Adrenal gland (tissue), 12 donors: Measurements from ENCODE around the gene EIF4H. TPM values are rescaled to one million over a fixed set of nuclear protein-coding genes. Genes with fewer than 3 reads are reported as not detected.

Experiments
- DNase-seq, 7 donors: peaks; one replicate each; pipeline ENCODE4 v3.0.0-alpha.2; 2019 to 2020
- H3K27ac ChIP-seq, 5 donors: fragments of 200-600 bp; sonication (generic) in 4 of 5; 1 replicate in 3 of 5; 2 replicates in 2 of 5; pipeline versions ENCODE4 v1.5.1 to v1.8.0; 2016 to 2020; ENCODE audit warnings: mild to moderate bottlenecking in 1 of 5
- H3K27me3 ChIP-seq: fragments of 200-600 bp; 2 replicates; pipeline ENCODE4 v1.8.0; 2021
- H3K36me3 ChIP-seq, 2 donors: fragments of 200-600 bp; replicated peaks in 1 of 2; 1 replicate in 1 of 2; 2 replicates in 1 of 2; pipeline versions ENCODE4 v1.5.1 to v1.8.0; 2018 to 2022
- H3K4me1 ChIP-seq, 2 donors: fragments of 200-600 bp; replicated peaks in 1 of 2; 1 replicate in 1 of 2; 2 replicates in 1 of 2; pipeline versions ENCODE4 v1.5.1 to v1.8.0; 2018 to 2021
- H3K4me3 ChIP-seq, 4 donors: fragments of 200-600 bp; sonication (generic) in 3 of 4; one replicate each; pipeline ENCODE4 v1.5.1; 2016 to 2018
- H3K9me3 ChIP-seq, 3 donors: fragments of 200-600 bp; sonication (generic) in 1 of 3; replicated peaks in 1 of 3; 1 replicate in 2 of 3; 2 replicates in 1 of 3; pipeline versions ENCODE4 v1.5.1 to v1.8.0; 2016 to 2021
- POLR2A ChIP-seq, 2 donors: fragments of 450-650 bp; IDR thresholded peaks; one replicate each; pipeline ENCODE4 v1.6.1; 2017; ENCODE audit warnings: antibody characterized with exemption in 2 of 2, mild to moderate bottlenecking in 2 of 2, moderate library complexity in 1 of 2
- WGBS, 4 donors: extraction: QIAGEN DNeasy Blood & Tissue Kit in 2 of 4; methylation state at CpG; one replicate each; pipeline versions ENCODE4 v1.1.5 to v1.1.7; 2013 to 2017; 5-methylcytosine and 5-hydroxymethylcytosine counted together
- intact Hi-C, 2 donors: fragments of 100-400 bp; cut with DNase I; formaldehyde crosslinking; loops; one replicate each; pipeline versions ENCODE4 v1.14.1 to v1.15.0; 2022 to 2023
- polyA plus RNA-seq, 3 donors: library from polyadenylated mRNA; stranded (reverse); fragments of 200-250 nt in 2 of 3; fragments of 350-450 nt in 1 of 3; fragmentation: Illumina TruSeq in 1 of 3; extraction: RNeasy Lipid Tissue Mini Kit (QIAGEN cat#74804) in 1 of 3; gene quantifications; one replicate each; pipeline ENCODE4 v1.2.3, GENCODE V29; 2013 to 2014
- total RNA-seq, 9 donors: library from RNA; depleted of rRNA in 4 of 9; stranded (reverse); fragments of >200 nt in 4 of 9; fragments of 120-200 nt in 1 of 9; fragmentation: NEBNext Ultra II Directional in 1 of 9; extraction: Animal tissue kit (Norgen Biotek cat#: 25700) in 1 of 9; gene quantifications; one replicate each; pipeline versions ENCODE4 v1.1.0 to v1.2.4, GENCODE V29; 2013 to 2023
- TF ChIP-seq, protein P1 (sequence below), 6 experiments: fragments of 450-650 bp in 4 of 6; fragments of 200-600 bp in 2 of 6; sonication (generic) in 1 of 6; IDR thresholded peaks; 1 replicate in 5 of 6; 2 replicates in 1 of 6; pipeline versions ENCODE4 v1.5.1 to v1.8.0; 2016 to 2021; ENCODE audit warnings: antibody characterized with exemption in 6 of 6, mild to moderate bottlenecking in 2 of 6, moderate library complexity in 1 of 6
- donor health status: healthy with polysubstance abuse.
- donor health status: Bipolar disorder and iron deficiency.
- donor health status: DM: yes; HTN: yes; CAD: no.
- donor health status: DM: no; HTN: no; CAD: no.
- donor health status: DM: no; HTN: no; CAD: no.
- donor health status: DM: yes; HTN: yes; CAD: no.

EIF4H gene
- total and polyA plus RNA-seq, 12 donors = 108 to 364 (median 252) TPM

DNA sequence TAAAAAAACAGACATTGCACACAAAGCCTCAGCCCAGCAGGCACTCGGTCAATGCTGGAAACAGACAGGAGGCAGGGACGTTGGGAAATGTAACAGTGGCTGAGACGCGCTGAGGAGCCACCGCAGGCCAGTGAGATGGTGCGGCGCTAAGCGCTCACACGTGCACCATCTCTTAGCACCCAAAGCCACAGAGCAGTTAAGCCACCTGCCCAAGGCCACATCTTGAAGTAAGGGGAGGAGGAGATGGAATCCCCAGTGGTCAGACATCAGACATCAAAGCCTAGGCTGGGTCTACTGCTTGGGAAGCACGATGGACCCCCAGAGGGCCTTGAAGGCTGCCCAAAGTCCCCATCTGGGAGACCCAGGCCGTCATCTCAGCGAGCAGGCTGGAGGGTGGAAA lies 51.2 kb downstream of the EIF4H start:
- Histone ChIP-seq H3K36me3 (no peaks in the 10 kb centered on the region), H3K4me3 (no peak overlapping the region), H3K9me3 (no peaks in the 10 kb centered on the region), H3K27ac (no peak overlapping the region), H3K4me1 (no peaks in the 10 kb centered on the region), H3K27me3 (no peaks in the 10 kb centered on the region)
- TF ChIP-seq POLR2A (IDR thresholded peaks at IDR 0.05) = no peak
- no peak for DNase-seq
- intact Hi-C loops = no loop called here
- WGBS, 4 donors = 90 to 93% (median 90%) methylated on average over 9 to 12 of the region's 12 CpGs

GRCh38 chr7:74226633-74227032 lies 52.5 kb downstream of the EIF4H start:
- TF ChIP-seq, protein P1, sequence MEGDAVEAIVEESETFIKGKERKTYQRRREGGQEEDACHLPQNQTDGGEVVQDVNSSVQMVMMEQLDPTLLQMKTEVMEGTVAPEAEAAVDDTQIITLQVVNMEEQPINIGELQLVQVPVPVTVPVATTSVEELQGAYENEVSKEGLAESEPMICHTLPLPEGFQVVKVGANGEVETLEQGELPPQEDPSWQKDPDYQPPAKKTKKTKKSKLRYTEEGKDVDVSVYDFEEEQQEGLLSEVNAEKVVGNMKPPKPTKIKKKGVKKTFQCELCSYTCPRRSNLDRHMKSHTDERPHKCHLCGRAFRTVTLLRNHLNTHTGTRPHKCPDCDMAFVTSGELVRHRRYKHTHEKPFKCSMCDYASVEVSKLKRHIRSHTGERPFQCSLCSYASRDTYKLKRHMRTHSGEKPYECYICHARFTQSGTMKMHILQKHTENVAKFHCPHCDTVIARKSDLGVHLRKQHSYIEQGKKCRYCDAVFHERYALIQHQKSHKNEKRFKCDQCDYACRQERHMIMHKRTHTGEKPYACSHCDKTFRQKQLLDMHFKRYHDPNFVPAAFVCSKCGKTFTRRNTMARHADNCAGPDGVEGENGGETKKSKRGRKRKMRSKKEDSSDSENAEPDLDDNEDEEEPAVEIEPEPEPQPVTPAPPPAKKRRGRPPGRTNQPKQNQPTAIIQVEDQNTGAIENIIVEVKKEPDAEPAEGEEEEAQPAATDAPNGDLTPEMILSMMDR (IDR thresholded peaks at IDR 0.05) = no peak
- no peak for TF ChIP-seq POLR2A (IDR thresholded peaks at IDR 0.05)
- WGBS, 4 donors = 67 to 80% (median 80%) methylated on average over 5 of the region's 5 CpGs
- intact Hi-C loops = no loop called here
- Histone ChIP-seq H3K4me1 (no peaks in the 10 kb centered on the region), H3K4me3 (no peak overlapping the region), H3K9me3 (no peaks in the 10 kb centered on the region), H3K27ac (no peak overlapping the region), H3K36me3 (peaks cover 0 to 3% of the 10 kb centered on the region in 2 donors), H3K27me3 (no peaks in the 10 kb centered on the region)
- peak in 1 of 7 donors; percentile 21 for DNase-seq

GRCh38 chr7:74228951-74229900 lies 55.1 kb downstream of the EIF4H start:
- Histone ChIP-seq H3K4me3 (no peak overlapping the region), H3K36me3 (peaks cover 0 to 10% of the 10 kb centered on the region in 2 donors), H3K9me3 (no peaks in the 10 kb centered on the region), H3K27me3 (no peaks in the 10 kb centered on the region), H3K27ac (no peak overlapping the region), H3K4me1 (peaks cover 0 to 3% of the 10 kb centered on the region in 2 donors)
- intact Hi-C loops = no loop called here
- DNase-seq = no peak
- no peak for TF ChIP-seq POLR2A (IDR thresholded peaks at IDR 0.05)
- TF ChIP-seq, protein P1 (IDR thresholded peaks at IDR 0.05) = no peak
- WGBS, 4 donors = 92 to 97% (median 96%) methylated on average over 3 to 9 of the region's 9 CpGs

GRCh38 chr7:74230446-74231231 lies 56.5 kb downstream of the EIF4H start:
- intact Hi-C loops = no loop called here
- peaks cover 0 to 3% of the 10 kb centered on the region in 2 donors for H3K4me1 ChIP-seq
- no peak overlapping the region for H3K4me3 ChIP-seq
- no peaks in the 10 kb centered on the region for H3K27me3 ChIP-seq
- TF ChIP-seq, protein P1 (IDR thresholded peaks at IDR 0.05) = no peak
- H3K9me3 ChIP-seq = no peaks in the 10 kb centered on the region
- WGBS, 4 donors = 90 to 93% (median 93%) methylated on average over 15 of the region's 15 CpGs
- H3K36me3 ChIP-seq = peaks cover 0 to 24% of the 10 kb centered on the region in 2 donors
- no peak overlapping the region for H3K27ac ChIP-seq
- DNase-seq = no peak
